ENCODE results near the gene H3-3A. TPM values are rescaled to one million over a fixed set of nuclear protein-coding genes. Genes with fewer than 3 reads are reported as not detected.

Gene H3-3A
- total and polyA plus RNA-seq, 2 experiments from 2014 or later, result 913 to 2,407 TPM

- Histone ChIP-seq H3K9me2 (ENCODE audit: insufficient read depth) (no peaks in the 10 kb centered on the region), H3K27me3 (ENCODE audit: insufficient read depth) (no peaks in the 10 kb centered on the region), H2AFZ (no peak overlapping the region), H3K4me2 (no peak overlapping the region), H3K4me3 (no peak overlapping the region), H3K36me3 (ENCODE audit: insufficient read depth) (no peaks in the 10 kb centered on the region), H3K79me2 (replicated peaks; ENCODE audit: insufficient read depth) (no peaks in the 10 kb centered on the region), H3F3A (replicated peaks; ENCODE audit: low read depth) (no peaks in the 10 kb centered on the region), H3K27ac (ENCODE audit: low read depth) (no peak overlapping the region), H4K20me1 (replicated peaks; ENCODE audit: insufficient read depth) (no peaks in the 10 kb centered on the region), H3K4me1 (ENCODE audit: insufficient read depth) (no peaks in the 10 kb centered on the region; the same call in 1 of the 2 replicates)
- ATAC-seq (no peak), DNase-seq (ENCODE audit: low spot score) (no peak)
- Mint-ChIP-seq H3K27me3 (ENCODE audit: insufficient read depth, low read depth, poor library complexity) (peaks cover 2% of the 10 kb centered on the region), H3K4me1 (no peaks in the 10 kb centered on the region), H3K36me3 (ENCODE audit: low read depth) (no peaks in the 10 kb centered on the region), H3K9me3 (no peaks in the 10 kb centered on the region), H3K4me3 (no peak overlapping the region), H3K27ac (no peak overlapping the region)
- TF ChIP-seq STAT1 (IDR thresholded peaks at IDR 0.05; ENCODE audit: unreplicated experiment), result no peak
- no peak for TF ChIP-seq REST (IDR thresholded peaks at IDR 0.05; ENCODE audit: unreplicated experiment)
Observed at GRCh38 chr1:226044514-226045101, 17.9 kb upstream of the H3-3A start.

- H3K36me3 Mint-ChIP-seq (ENCODE audit: low read depth), result no peaks in the 10 kb centered on the region
- H3K4me3 ChIP-seq, result no peak overlapping the region
- no peak overlapping the region for H3K27ac ChIP-seq (ENCODE audit: low read depth)
- no peaks in the 10 kb centered on the region for H3K9me3 Mint-ChIP-seq
- no peak overlapping the region for H3K27ac Mint-ChIP-seq
- ATAC-seq (no peak), DNase-seq (ENCODE audit: low spot score) (no peak)
- no peaks in the 10 kb centered on the region for H3F3A ChIP-seq (replicated peaks; ENCODE audit: low read depth)
- H3K79me2 ChIP-seq (replicated peaks; ENCODE audit: insufficient read depth), result no peaks in the 10 kb centered on the region
- no peak overlapping the region for H3K4me2 ChIP-seq
- no peaks in the 10 kb centered on the region; the same call in 1 of the 2 replicates for H3K4me1 ChIP-seq (ENCODE audit: insufficient read depth)
- no peaks in the 10 kb centered on the region for H3K4me1 Mint-ChIP-seq
- no peaks in the 10 kb centered on the region for H3K27me3 ChIP-seq (ENCODE audit: insufficient read depth)
- no peak overlapping the region for H3K4me3 Mint-ChIP-seq
- no peaks in the 10 kb centered on the region for H4K20me1 ChIP-seq (replicated peaks; ENCODE audit: insufficient read depth)
- H3K9me2 ChIP-seq (ENCODE audit: insufficient read depth), result no peaks in the 10 kb centered on the region
- peaks cover 2% of the 10 kb centered on the region for H3K27me3 Mint-ChIP-seq (ENCODE audit: insufficient read depth, low read depth, poor library complexity)
- no peak overlapping the region for H2AFZ ChIP-seq
- no peaks in the 10 kb centered on the region for H3K36me3 ChIP-seq (ENCODE audit: insufficient read depth)
- TF ChIP-seq CTCF (conservative IDR thresholded peaks at IDR 0.05; ENCODE audit: low read depth in 2 of 2) (no peak), POLR2AphosphoS5 (IDR thresholded peaks at IDR 0.05; ENCODE audit: low read depth) (no peak), ZNF114 (CRISPR knock-in tag; IDR thresholded peaks at IDR 0.05) (no peak), REST (IDR thresholded peaks at IDR 0.05; ENCODE audit: unreplicated experiment) (no peak), CREB1 (CRISPR knock-in tag; IDR thresholded peaks at IDR 0.05; ENCODE audit: low read depth) (no peak)
- TF ChIP-seq, protein P1, sequence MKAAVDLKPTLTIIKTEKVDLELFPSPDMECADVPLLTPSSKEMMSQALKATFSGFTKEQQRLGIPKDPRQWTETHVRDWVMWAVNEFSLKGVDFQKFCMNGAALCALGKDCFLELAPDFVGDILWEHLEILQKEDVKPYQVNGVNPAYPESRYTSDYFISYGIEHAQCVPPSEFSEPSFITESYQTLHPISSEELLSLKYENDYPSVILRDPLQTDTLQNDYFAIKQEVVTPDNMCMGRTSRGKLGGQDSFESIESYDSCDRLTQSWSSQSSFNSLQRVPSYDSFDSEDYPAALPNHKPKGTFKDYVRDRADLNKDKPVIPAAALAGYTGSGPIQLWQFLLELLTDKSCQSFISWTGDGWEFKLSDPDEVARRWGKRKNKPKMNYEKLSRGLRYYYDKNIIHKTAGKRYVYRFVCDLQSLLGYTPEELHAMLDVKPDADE (IDR thresholded peaks at IDR 0.05), result no peak
Observed at GRCh38 chr1:226046240-226046639, 16.3 kb upstream of the H3-3A start.

Data from GM23338 (cell line).